VCaP (cell line): ENCODE results near the gene GOLPH3L.

Experiments used
- H3K27ac ChIP-seq: fragments of 450-650 bp; 2 replicates; pipeline ENCODE4 v1.5.1; 2017
- TF ChIP-seq, protein P1 (sequence below): fragments of 450-650 bp; conservative IDR thresholded peaks from 2 replicates; pipeline ENCODE4 v1.5.1; 2017; ENCODE audit warnings: mild to moderate bottlenecking, moderate library complexity

The GOLPH3L gene

DNA sequence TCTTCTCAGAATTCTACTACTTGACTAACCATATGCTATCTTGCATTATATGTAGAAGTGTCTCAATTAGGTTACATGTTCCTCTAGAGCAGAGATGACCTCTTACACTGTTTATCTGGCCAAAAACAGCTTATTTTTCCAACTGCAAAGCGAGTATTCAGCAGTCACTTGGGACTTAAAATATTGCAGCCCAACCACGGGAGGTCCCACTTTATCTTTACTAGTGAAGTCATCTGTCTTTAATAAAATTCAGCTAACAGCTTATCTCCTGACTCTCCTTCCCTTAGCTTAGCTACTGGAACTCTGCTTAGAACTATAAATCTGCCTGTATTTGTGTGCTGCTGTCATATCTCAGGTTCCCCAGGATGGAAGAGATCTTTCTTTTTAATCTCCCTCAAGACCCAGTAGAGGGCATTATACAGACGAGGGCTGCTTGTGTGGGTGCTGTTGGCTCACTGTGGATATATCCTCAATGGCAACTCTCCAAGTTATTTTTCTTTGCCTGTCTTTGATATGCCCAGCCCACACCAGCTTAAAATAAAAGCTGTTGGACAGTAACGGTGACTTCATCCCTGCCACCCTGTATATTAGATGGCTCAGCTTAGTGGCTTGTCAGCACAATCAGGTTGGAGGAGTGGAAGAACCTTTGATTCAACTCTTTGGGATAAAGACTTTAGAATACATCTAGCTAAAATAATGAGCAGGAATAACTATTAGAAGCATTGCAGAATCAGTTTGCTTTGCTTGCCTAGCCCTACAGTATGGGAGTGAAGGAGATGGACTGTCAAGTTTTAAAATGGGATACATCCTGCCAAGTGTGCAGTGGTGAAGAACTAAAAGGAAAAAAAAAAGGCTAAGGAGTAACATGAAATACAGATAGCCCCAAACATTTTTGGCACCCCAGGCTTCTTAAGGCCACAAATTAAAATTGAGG is 77.1 kb downstream of the GOLPH3L start:
- TF ChIP-seq, protein P1, sequence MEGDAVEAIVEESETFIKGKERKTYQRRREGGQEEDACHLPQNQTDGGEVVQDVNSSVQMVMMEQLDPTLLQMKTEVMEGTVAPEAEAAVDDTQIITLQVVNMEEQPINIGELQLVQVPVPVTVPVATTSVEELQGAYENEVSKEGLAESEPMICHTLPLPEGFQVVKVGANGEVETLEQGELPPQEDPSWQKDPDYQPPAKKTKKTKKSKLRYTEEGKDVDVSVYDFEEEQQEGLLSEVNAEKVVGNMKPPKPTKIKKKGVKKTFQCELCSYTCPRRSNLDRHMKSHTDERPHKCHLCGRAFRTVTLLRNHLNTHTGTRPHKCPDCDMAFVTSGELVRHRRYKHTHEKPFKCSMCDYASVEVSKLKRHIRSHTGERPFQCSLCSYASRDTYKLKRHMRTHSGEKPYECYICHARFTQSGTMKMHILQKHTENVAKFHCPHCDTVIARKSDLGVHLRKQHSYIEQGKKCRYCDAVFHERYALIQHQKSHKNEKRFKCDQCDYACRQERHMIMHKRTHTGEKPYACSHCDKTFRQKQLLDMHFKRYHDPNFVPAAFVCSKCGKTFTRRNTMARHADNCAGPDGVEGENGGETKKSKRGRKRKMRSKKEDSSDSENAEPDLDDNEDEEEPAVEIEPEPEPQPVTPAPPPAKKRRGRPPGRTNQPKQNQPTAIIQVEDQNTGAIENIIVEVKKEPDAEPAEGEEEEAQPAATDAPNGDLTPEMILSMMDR = peak; percentile 77
- peak overlapping the region; percentile 55 for H3K27ac ChIP-seq

DNA sequence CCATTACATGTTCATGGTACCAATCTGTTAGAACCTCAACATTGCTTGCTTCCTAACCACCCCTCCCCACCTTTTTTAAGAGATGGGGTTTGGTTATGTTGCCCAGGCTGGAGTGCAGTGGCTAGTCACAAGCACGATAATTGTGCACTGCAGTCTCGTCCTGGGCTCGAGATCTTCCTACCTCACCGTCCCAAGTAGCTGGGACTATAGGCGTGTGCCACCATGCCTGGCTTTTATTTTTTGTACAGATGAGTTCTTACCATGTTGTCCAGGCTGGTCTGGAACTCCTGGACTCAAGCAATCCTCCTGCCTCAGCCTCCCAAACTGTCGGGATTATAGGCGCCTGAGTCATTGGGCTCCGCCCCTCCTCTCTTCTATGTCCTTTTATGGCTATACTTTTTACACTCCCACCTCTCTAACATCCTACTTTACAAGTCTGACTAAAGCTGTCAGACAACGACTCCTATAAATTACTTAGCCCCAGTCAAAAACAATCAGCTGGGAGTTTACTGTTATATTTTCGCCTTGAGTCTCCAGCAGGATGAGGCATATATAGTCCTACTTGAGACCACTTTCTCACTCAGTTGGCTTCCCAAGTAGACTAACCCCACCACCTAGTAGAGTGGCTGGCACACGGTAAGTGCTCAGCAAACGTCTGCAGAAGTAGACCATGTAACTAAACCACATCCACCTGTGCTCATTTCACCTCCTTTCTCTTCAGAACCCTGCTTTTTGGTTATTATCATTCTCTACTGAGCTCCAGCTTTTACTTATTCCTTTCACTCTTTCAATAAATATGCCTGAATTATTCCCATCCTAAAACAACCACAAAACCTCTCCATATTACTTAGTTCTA is 81.4 kb downstream of the GOLPH3L start:
- H3K27ac ChIP-seq = no peak overlapping the region
- TF ChIP-seq, protein P1 = no peak

GRCh38 chr1:150613061-150613920 is 83.7 kb downstream of the GOLPH3L start:
- H3K27ac ChIP-seq = peak overlapping the region; percentile 47
- TF ChIP-seq, protein P1 = no peak

DNA sequence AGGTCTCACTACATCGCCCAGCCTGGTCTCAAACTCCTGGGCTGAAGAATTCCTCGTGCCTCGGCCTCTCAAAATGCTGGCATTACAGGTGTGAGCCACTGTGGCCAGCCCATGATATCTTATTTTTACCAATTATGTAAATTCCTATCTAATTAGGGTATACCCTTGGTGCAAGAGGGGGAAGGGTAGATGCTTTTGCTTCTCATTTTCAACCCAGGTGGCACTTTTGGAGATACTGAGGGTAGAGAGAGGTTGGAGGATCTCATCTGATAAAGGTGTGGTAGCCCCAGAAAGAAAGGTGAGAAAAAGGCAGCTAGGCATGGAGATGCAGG is 85.0 kb downstream of the GOLPH3L start:
- TF ChIP-seq, protein P1 = no peak
- H3K27ac ChIP-seq = no peak overlapping the region

- TF ChIP-seq, protein P1 = no peak
- no peak overlapping the region for H3K27ac ChIP-seq
Observed at GRCh38 chr1:150610576-150610975, 86.4 kb downstream of the GOLPH3L start.

GRCh38 chr1:150609732-150610131 is 87.2 kb downstream of the GOLPH3L start:
- no peak overlapping the region for H3K27ac ChIP-seq
- TF ChIP-seq, protein P1 = no peak
